GM12878 (cell line): ENCODE measurements around the gene UHRF1. TPM values are rescaled to one million over a fixed set of nuclear protein-coding genes. Genes with fewer than 3 reads are reported as not detected.

Source experiments
- CREM ChIP-seq: IDR thresholded peaks from 2 replicates; pipeline ENCODE4 v1.6.1; 2014; ENCODE audit warnings: antibody characterized with exemption, low read depth
- MYC ChIP-seq: IDR thresholded peaks from 2 replicates; pipeline ENCODE4 v1.6.1; 2011; ENCODE audit warnings: mild to moderate bottlenecking, low read length, moderate library complexity, inconsistent platforms; ENCODE audit not compliant: insufficient read depth, insufficient replicate concordance, insufficient read length, severe bottlenecking
- ZZZ3 ChIP-seq: IDR thresholded peaks from 2 replicates; pipeline ENCODE4 v1.6.1; 2011; ENCODE audit warnings: low read depth; ENCODE audit not compliant: control insufficient read depth, insufficient read length
- polyA plus RNA-seq, 11 experiments: library from polyadenylated mRNA; depleted of rRNA in 4 of 11; unstranded in 6 of 11; stranded (reverse) in 5 of 11; fragments of >200 nt; fragmentation: Nextera tagmentation in 4 of 11; fragmentation: Illumina TruSeq in 1 of 11; extraction: Ambion mirVana in 4 of 11; extraction: Trizol in 1 of 11; gene quantifications; 1 replicate in 1 of 11; 2 replicates in 10 of 11; pipeline versions ENCODE4 v1.2.1 to v1.2.3, GENCODE V29; 2011 to 2016; ENCODE audit warnings: inconsistent platforms in 2 of 11, missing spikeins in 2 of 11, low read depth in 1 of 11
- total RNA-seq, 4 experiments: library from RNA; depleted of rRNA in 3 of 4; stranded (reverse); fragments of >200 nt in 3 of 4; fragmentation: Illumina TruSeq in 1 of 4; extraction: Trizol in 1 of 4; gene quantifications; 2 replicates each; pipeline versions ENCODE4 v1.2.1 to v1.2.3, GENCODE V29; 2013 to 2021
- TF ChIP-seq, protein P1 (sequence below): fragments of 450-650 bp; formaldehyde crosslinking; IDR thresholded peaks from 2 replicates; pipeline ENCODE4 v1.5.0; 2022; ENCODE audit warnings: mild to moderate bottlenecking, missing genetic modification characterization
- TF ChIP-seq, protein P2 (sequence below): IDR thresholded peaks from 2 replicates; pipeline ENCODE4 v1.6.1; 2012; ENCODE audit warnings: improper control_type of control experiment, low read depth, low read length; ENCODE audit not compliant: insufficient replicate concordance
- TF ChIP-seq, protein P3 (sequence below): IDR thresholded peaks from 2 replicates; pipeline ENCODE4 v1.6.1; 2012; ENCODE audit warnings: low read depth, low read length, improper control_type of control experiment
- TF ChIP-seq, protein P4 (sequence below): IDR thresholded peaks from 2 replicates; pipeline ENCODE4 v1.6.1; 2011; ENCODE audit warnings: low read depth, low read length, improper control_type of control experiment, borderline replicate concordance
- TF ChIP-seq, protein P5 (sequence below): fragments of 150-350 bp; IDR thresholded peaks from 2 replicates; pipeline ENCODE4 v1.6.1; 2016; ENCODE audit warnings: low read depth, low read length

Gene UHRF1
- total and polyA plus RNA-seq, 10 of the 15 experiments (the other 5 are each of a cell fraction or from before 2014, with no cell fraction given) = 13.0 to 109 (median 37.7) TPM

DNA sequence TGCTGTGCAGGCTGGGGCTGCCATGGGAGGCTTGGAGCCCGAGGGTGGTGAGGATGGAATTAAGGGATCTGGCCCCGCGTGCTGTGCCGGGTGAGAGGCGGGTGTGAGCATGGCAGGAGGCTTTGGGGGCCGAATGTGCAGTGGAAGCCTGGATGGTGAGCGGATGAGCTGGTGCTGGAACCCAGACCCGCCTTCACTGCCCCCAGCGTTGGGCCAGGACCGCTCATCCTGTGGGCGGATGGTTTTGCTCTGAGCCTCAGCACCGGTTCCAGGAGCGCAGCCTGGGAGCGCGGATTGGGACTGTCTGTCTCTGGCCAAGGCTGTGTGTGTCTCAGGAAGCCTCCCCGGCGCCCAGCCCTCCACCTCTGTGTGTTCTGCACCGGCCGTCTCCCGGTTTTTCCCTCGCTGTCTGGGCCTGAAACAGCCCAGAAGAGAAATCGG, 76.3 kb downstream of the UHRF1 start (continued):
- TF ChIP-seq, protein P1, sequence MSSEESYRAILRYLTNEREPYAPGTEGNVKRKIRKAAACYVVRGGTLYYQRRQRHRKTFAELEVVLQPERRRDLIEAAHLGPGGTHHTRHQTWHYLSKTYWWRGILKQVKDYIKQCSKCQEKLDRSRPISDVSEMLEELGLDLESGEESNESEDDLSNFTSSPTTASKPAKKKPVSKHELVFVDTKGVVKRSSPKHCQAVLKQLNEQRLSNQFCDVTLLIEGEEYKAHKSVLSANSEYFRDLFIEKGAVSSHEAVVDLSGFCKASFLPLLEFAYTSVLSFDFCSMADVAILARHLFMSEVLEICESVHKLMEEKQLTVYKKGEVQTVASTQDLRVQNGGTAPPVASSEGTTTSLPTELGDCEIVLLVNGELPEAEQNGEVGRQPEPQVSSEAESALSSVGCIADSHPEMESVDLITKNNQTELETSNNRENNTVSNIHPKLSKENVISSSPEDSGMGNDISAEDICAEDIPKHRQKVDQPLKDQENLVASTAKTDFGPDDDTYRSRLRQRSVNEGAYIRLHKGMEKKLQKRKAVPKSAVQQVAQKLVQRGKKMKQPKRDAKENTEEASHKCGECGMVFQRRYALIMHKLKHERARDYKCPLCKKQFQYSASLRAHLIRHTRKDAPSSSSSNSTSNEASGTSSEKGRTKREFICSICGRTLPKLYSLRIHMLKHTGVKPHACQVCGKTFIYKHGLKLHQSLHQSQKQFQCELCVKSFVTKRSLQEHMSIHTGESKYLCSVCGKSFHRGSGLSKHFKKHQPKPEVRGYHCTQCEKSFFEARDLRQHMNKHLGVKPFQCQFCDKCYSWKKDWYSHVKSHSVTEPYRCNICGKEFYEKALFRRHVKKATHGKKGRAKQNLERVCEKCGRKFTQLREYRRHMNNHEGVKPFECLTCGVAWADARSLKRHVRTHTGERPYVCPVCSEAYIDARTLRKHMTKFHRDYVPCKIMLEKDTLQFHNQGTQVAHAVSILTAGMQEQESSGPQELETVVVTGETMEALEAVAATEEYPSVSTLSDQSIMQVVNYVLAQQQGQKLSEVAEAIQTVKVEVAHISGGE (CRISPR knock-in tag) = no peak
- TF ChIP-seq CREM (no peak), ZZZ3 (no peak), MYC (no peak)
- TF ChIP-seq, protein P2, sequence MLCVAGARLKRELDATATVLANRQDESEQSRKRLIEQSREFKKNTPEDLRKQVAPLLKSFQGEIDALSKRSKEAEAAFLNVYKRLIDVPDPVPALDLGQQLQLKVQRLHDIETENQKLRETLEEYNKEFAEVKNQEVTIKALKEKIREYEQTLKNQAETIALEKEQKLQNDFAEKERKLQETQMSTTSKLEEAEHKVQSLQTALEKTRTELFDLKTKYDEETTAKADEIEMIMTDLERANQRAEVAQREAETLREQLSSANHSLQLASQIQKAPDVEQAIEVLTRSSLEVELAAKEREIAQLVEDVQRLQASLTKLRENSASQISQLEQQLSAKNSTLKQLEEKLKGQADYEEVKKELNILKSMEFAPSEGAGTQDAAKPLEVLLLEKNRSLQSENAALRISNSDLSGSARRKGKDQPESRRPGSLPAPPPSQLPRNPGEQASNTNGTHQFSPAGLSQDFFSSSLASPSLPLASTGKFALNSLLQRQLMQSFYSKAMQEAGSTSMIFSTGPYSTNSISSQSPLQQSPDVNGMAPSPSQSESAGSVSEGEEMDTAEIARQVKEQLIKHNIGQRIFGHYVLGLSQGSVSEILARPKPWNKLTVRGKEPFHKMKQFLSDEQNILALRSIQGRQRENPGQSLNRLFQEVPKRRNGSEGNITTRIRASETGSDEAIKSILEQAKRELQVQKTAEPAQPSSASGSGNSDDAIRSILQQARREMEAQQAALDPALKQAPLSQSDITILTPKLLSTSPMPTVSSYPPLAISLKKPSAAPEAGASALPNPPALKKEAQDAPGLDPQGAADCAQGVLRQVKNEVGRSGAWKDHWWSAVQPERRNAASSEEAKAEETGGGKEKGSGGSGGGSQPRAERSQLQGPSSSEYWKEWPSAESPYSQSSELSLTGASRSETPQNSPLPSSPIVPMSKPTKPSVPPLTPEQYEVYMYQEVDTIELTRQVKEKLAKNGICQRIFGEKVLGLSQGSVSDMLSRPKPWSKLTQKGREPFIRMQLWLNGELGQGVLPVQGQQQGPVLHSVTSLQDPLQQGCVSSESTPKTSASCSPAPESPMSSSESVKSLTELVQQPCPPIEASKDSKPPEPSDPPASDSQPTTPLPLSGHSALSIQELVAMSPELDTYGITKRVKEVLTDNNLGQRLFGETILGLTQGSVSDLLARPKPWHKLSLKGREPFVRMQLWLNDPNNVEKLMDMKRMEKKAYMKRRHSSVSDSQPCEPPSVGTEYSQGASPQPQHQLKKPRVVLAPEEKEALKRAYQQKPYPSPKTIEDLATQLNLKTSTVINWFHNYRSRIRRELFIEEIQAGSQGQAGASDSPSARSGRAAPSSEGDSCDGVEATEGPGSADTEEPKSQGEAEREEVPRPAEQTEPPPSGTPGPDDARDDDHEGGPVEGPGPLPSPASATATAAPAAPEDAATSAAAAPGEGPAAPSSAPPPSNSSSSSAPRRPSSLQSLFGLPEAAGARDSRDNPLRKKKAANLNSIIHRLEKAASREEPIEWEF = no peak
- TF ChIP-seq, protein P3, sequence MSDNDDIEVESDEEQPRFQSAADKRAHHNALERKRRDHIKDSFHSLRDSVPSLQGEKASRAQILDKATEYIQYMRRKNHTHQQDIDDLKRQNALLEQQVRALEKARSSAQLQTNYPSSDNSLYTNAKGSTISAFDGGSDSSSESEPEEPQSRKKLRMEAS = no peak
- TF ChIP-seq, protein P4, sequence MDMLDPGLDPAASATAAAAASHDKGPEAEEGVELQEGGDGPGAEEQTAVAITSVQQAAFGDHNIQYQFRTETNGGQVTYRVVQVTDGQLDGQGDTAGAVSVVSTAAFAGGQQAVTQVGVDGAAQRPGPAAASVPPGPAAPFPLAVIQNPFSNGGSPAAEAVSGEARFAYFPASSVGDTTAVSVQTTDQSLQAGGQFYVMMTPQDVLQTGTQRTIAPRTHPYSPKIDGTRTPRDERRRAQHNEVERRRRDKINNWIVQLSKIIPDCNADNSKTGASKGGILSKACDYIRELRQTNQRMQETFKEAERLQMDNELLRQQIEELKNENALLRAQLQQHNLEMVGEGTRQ = no peak
- TF ChIP-seq, protein P5, sequence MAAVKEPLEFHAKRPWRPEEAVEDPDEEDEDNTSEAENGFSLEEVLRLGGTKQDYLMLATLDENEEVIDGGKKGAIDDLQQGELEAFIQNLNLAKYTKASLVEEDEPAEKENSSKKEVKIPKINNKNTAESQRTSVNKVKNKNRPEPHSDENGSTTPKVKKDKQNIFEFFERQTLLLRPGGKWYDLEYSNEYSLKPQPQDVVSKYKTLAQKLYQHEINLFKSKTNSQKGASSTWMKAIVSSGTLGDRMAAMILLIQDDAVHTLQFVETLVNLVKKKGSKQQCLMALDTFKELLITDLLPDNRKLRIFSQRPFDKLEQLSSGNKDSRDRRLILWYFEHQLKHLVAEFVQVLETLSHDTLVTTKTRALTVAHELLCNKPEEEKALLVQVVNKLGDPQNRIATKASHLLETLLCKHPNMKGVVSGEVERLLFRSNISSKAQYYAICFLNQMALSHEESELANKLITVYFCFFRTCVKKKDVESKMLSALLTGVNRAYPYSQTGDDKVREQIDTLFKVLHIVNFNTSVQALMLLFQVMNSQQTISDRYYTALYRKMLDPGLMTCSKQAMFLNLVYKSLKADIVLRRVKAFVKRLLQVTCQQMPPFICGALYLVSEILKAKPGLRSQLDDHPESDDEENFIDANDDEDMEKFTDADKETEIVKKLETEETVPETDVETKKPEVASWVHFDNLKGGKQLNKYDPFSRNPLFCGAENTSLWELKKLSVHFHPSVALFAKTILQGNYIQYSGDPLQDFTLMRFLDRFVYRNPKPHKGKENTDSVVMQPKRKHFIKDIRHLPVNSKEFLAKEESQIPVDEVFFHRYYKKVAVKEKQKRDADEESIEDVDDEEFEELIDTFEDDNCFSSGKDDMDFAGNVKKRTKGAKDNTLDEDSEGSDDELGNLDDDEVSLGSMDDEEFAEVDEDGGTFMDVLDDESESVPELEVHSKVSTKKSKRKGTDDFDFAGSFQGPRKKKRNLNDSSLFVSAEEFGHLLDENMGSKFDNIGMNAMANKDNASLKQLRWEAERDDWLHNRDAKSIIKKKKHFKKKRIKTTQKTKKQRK = no peak
